Hematopoietic multipotent progenitor cell treated with erythropoietin and hydrocortisone succinate and interleukin-3 and kit ligand, for 15 days (in vitro differentiated cells): ENCODE measurements around the gene INPP1.
"Not testable (repeated sequence)": the region's sequence is repeated elsewhere in the genome, so short reads cannot be mapped to it uniquely, and the experiment has no call there.

Source experiments
- DNase-seq: peaks from one replicate; pipeline ENCODE4 v3.0.0-alpha.2; 2015; ENCODE audit warnings: low spot score

The INPP1 gene, protein sequence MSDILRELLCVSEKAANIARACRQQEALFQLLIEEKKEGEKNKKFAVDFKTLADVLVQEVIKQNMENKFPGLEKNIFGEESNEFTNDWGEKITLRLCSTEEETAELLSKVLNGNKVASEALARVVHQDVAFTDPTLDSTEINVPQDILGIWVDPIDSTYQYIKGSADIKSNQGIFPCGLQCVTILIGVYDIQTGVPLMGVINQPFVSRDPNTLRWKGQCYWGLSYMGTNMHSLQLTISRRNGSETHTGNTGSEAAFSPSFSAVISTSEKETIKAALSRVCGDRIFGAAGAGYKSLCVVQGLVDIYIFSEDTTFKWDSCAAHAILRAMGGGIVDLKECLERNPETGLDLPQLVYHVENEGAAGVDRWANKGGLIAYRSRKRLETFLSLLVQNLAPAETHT

DNA sequence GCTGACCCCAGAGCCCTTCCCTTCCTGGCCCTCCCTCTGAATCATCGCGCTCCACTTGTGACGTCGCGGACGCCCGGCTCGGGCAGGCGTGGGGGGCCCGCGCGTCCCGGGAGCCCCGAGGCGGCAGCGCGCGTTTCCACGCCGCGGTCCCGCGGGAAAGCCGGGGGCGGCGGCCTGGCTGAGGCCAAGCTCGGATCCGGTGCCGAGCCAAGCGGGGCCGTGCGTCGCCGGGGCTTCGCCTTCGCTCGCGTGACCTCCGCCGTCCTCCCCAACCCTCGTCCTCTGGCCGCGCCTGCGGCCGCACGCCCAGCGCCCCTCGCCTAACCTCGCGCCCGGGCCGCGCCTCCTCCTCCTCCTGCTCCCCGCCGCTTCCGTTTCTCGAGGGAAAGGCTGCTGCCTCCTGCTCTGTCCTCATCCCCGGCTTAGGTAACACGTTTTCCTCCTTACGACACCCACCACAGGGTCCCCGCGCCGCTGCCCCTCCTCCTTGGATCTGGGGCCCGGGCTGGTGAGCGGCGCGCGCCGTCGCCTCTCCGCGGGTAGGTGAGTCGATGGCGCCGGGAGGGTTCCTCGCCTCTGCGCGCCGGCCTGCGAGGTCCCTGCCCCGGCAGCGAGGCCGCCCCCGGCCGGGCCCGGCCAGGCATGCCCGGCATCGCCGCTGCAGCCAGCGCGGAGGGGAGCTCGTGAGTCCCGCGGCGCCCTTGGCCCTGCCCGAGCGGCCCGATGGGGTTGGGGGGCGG lies at the start of gene INPP1:
TSS of gene INPP1 (plus strand) at position 54 of the 740 bp plus-strand sequence. CDS start 16,514 bp downstream, outside the sequence.
- no peak for DNase-seq

DNA sequence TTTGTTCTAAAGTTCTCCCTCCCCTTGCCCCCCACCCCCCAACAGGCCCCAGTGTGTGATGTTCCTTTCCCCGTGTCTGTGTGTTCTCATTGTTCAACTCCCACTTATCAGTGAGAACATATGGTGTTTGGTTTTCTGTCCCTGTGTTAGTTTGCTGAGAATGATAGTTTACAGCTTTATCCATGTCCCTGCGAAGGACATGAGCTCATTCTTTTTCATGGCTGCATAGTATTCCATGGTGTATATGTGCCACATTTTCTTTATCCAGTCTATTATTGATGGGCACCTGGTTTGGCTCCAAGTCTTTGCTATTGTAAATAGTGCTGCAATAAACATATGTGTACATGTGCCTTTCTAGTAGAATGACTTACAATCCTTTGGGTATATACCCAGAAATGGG lies 45.5 kb upstream of the INPP1 start:
- DNase-seq, result not testable (repeated sequence)

DNA sequence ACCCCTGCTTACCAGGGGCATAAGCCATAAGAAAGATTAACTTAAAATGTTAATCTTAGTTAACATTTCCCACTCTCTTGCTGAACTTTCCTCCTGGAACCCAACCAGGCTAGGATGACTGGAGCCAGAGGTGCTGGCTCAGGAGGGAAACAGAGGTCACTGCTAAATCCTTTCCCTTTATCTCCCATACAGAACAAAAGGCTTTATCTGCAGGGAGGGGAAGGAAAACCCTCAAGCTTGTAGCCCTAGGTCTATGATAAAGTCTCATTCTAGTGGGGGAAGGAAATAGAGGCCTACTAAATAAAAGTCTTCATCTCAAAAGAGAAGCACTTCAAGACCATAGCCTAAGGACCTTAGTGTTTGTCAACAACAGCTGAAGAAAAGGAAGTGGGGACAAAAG lies 42.4 kb upstream of the INPP1 start:
- DNase-seq, result no peak

DNA sequence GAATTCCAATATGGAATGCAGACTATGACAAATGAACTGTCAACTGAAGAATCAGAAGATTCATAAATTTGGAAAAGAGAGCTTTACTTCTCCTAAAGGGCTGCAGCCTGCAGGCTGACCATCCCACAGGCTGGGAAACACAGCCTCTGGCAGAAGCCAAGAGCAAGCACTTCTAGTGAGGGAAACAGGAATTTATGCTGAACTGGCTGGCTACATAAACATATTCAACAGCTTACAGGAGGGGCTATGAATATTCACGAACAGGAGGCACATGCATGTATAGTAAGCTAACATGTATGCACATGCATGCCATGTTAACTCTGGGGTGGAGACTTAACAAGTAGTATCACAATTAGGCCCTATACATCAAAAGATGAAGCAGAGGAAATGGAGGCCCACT lies 41.3 kb upstream of the INPP1 start:
- no peak for DNase-seq

DNA sequence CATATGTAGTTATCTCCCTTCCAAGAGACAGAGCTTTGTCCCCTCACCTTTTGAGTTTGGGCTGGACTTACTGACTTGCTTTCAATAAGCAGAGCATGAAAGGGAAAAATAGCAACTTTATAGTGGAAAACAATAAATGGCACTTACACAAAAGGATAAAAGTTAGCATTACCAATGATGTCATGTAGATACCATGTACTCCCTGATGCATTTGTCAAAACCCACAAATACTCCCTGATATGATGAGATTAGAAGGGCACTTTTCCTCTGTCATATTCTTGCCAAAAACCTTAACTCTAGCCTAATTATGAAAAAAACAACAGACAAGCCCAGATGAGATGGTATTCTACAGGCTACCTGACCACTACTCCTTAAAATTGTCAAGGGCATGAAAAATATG lies 39.7 kb upstream of the INPP1 start:
- no peak for DNase-seq

DNA sequence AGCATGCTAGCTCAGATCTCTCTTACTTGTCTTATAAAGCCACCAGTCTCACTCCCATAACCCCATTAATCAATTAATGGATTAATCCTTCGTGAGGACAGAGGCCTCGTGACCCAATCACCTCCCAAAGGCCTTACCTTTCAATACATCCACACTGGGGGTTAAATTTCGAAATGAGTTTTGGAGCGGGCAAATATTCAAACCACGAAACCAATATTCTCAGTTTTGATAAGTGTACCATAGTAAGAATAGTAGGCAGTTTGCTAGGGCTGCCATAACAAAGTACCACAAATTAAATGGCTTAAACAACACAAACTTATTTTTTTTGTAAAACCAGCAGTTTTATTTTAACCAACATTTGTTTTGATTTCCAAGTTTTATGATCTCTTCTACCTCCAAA lies 39.0 kb upstream of the INPP1 start:
- no peak for DNase-seq

DNA sequence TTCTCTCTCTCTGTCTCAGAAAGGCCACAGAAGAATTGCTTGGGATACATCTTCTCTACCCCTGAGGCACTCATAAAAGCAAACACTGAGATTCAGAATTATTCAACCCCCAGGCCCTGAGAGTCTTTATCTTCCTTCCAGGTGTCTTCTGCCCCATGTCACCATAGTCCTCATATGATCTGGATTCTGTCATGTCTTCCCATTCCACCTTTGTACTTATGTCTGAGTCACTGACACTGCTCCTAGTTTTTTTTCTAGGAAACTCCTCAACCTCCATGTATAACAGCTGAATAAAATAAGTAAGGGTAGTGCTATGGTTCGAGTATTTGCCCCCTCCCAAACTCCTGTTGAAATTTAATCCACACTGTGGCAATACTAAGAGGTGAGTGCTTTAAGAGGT lies 35.4 kb upstream of the INPP1 start:
- DNase-seq, result no peak

DNA sequence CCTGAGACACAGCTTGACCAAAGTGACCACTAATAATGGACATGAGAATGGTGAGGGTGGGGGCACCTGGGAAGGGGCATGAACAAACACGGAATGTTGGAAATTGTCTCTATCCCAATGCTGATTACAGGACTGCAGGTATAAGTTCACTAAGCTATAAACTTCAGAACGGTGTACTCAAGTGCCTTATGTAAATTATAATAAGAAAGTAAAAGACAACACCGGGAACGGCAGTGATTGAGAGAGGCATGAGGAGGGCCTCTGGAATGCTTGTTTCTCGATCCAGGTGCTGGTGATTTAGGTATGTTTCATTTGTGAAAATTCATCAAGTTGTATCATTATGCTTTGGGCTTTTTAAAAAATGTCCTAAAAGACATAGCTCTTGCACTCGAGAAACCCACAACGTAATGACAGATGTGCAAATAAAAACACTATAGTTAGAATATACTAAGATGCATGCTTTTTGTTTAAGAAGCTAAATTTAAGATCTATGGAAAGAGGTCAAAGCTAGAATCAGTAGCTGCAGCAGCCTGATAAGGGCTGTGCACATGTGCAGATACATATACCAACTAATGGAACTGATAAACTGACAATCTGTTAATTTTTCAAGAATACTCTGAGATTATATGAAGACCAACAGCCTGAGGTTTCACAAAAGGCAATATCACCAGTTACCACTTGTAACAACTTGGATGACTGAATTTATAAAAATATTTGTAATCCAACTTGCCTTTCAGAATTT lies 31.3 kb upstream of the INPP1 start:
- DNase-seq, result no peak

DNA sequence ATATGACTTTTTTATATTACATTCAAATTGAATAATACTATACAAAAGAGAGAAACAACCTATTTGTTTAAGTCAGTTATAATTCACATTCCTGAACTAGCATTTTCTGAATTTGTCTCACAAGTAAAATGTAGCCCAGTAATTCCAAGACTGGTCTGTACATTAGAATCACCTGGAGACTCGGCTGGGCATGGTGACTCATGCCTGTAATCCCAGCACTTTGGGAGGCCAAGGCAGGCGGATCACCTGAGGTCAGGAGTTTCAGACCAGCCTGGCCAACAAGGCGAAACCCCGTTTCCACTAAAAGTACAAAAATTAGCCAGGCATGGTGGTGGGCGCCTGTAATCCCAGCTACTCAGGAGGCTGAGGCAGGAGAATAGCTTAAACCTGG lies 30.8 kb upstream of the INPP1 start:
- not testable (repeated sequence) for DNase-seq

DNA sequence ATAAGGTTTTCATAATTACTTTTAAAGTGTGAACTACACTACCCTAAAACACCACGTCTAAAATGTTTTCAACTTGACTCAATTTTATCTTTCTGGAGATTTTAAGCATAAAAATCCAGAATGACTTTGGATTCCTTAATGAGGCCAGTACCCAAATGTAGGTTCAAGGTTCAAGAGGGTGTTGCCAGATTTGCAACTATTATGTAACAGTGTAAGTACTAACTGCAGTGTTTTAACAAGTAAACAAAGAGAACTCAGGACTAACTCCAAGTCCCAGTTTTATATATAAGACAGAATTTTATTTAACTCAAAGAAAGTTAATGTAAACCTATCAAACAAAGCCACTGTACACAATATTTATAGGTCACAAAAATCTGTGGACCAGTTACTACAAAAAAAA lies 29.5 kb upstream of the INPP1 start:
- no peak for DNase-seq

DNA sequence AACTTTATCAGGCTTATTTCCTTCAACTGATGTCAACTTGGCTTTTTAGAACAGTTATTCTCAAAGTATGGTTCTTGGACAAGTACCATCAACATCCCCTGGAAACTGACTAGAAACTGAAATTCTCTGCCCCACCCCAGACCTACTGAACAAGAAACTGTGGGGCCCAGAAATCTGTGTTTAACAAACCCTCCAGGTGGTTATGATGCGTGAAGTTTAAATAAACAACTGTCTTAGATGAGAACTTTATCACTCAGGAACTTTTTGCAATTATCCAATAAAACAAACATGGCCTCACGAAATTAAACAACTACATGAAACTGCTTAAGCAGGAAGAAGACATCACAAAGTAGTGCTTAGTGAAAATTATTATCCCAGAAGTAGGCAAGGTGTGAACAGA lies 28.1 kb upstream of the INPP1 start:
- no peak for DNase-seq

DNA sequence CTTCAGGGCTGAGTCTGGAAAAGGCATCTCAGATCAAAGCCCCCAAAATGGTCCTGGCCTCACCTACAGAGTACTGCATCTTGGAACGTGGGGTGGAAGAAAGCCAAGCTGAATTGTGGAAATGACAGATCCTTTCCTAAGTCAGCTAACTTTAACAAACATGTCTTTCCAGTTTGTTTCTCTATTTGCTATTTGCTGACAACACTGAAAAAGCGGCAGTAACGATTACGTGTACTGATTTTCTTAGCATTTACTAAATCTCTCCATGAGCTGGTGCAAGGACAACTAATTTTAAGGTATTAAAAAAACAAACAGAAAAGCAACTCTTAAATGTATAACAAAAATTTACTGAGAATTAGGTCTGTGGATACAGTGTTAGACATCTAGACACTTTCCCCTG lies 24.9 kb upstream of the INPP1 start:
- DNase-seq, result no peak

DNA sequence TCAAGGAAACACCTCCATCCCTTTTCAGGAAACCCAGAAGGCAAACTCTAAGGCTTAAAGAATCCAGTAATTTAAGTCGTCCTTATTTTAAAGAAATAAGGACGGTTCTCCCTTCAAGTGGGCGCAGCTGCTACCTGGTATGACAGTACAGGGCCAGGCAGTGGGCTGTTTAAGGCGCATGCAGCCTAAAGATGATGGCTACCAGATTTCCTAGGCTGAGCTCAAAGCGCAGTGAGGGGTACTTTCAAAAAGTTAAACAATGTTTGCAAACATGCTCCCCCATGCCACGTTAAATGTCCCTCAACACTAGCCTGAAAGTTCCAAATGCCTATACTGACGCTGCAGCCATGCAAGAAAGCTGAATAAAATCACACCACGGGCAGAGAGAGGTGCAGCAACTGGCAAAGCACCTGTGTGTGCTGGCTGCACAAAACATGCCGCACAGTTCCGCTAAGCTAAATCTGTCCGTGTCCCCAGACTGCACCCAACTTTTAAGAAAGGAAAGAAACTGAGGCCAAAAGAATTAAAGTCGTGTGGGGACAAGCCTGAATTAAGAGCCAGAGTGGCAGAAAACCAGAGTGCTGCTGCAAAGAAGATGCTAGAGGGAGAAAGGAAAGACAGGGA lies 24.3 kb upstream of the INPP1 start:
- DNase-seq, result no peak

DNA sequence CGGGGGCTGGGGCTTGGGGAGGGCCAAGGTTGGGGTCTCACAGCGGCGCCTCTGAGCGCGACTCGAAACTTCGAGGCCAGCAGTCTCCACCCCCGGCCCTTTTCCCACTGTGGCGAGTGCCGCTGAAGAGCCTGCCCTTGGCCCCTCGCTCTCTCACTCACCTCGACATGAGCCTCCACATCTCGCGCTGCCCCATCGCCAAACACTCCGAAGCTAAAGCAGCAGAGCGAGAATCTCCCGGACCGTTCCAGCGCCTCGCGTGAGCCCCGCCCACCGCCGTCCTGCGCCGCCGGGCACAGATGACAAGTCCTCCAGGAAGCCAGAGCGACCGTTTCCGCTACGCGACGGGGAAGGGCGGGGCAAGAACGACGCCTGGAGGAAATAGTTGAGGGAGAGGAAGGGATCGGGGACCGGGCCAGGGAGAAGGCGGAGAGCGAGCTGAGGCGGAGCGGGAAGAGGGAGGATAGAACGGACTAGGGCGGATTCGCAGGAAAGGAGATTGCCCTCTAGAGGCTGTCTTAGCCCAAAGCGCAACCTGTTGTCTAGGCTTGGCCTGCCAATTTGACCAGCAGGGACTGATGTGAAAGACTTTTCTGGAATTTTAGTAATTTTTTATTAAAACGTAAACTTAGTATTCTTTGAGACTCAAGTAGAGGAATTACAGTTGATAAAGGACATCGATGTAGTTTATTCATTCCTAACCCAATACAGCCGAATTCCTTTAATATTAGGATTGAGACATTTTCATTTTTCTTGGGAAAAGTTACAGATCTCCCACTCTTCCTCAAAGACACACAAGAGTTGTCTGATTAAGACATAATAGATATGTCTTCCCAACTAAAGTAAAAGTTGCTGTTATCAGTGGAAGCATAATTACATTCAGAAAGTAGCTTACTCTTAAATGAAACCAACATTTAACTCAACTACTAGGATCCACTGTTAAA lies 23.6 kb upstream of the INPP1 start, which contains the start of gene HIBCH:
TSS of gene HIBCH (minus strand) at position 272 of the 944 bp plus-strand sequence. CDS start at position 196, 76 bp downstream.
- peak; percentile 83 for DNase-seq

DNA sequence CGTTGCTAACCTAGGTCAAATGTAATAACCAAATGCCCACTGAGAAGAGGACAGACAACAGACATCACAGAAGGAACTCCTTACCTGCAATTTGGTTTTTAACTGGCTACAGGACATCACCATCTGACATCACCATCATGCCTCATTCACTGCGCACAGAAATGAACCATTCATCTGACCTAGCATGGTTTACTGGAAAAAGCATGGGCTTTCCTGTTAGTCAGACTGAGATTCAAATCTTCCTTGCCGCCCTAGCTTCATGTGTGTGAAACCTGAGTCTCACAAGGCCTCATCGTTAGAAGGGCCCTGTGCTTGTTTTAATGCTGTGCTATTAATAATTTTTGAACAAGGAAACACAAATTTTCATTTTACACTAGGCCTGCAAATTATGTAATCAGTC lies 22.7 kb upstream of the INPP1 start:
- no peak for DNase-seq

DNA sequence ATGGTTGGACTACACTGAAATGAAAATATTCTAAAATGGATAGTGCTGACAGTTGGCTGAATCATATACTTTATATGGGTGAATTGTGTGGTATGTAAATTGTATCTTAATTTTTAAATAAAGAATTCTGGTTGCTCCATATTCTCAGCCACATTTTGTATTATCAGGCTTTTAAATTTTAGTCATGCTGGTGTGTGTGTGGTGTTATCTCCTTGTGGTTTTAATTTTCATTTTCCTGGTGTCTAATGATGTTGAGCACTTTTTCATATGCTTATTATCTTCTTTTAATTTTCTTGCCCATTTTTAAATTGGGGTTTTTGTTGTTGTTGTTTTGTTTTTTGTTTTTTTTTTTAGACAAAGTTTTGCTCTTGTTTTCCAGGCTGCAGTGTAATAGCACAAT lies 20.0 kb upstream of the INPP1 start:
- no peak for DNase-seq

DNA sequence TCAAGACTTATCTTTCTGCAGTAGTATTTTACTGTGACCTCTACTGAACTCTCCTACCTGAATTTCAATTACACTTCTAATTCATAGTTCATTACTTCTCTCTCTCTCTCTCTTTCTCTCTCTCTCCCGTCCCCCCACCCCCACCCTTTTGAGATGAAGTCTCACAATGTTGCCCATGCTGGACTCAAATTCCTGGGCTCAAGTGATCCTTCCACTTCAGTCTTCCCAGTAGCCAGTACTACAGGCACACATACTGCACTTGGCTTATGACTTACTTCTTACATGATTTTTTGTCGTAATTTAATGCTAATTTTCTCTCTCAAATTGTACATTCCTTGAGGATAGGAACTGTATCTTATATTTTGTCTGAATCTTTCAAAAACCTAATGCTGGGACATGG lies 17.8 kb upstream of the INPP1 start:
- DNase-seq, result no peak

DNA sequence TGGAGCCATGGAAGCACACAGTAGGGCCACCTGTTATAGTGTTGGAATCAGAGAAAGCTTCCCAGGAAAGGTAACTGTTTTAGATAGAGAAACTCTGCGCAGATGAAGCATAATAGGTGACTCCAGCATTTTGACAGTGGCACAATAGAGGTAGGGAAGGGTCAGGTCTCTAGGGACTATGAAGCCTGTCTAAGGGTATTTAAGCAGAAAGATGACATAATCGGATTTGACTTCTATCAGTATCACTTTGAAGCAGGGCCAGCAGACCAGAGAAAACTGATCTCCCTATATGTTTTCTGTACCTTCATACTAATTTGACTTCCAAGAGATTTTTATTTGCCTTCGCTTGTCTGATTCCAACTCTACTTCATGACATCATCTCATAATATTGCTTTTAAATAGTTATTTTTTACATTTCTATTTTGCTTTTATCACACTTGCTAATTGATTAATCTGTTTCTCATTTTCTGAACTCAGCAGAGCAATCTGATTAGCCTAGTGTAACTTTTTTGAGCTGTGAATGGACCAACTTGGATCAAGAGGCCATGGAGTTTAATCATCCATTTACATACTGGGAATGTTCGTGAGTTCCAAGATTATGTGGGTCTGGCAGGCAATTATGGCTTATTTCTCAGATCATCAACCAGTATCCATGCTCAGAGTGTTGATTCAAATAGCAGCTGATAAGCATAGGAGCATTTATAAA lies 15.4 kb upstream of the INPP1 start:
- DNase-seq, result no peak

DNA sequence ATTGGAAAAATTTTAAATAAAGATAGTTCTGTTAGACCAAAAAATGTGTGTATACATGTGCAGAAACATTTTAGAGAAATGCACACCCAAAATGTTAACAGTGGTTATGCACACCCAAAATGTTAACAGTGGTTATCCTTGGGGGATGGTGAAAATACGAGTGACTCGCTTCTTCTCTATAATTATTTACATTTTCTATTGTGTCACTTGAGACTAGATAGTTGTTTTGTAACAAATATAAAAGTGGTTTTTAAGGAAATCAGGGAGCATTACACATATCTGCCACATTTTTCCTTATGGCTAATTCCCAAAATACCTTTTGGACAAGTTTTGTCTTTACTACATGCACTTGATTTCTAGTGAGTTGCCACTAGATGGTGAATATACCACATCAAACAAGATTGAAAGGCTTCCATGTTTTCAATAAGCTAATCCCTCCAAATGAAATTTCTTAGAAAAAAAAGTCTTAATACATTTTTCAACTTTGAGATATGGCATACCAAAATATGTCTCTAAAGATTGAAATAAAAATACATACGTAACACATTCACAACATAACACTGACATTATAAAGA lies 14.7 kb upstream of the INPP1 start:
- no peak for DNase-seq

DNA sequence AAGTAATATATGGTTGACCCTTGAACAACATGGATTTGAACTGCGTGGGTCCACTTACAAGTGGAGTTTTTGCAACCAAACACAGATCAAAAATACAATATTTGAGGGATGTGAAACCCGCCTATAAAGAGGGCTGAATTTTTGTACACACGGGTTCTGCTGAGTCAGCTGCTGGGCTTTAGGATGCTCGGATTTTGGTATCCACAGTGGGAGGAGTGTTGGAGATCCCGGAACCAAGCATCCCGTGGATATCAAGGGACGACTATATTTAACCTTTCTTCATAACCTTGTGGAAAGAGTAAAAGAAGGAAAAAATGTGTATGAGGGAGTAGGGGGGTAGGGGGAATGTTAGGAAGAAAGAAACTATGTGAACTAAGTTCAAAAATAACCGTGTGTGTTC lies 10.0 kb upstream of the INPP1 start:
- DNase-seq, result no peak
